GM10266 (cell line): Measurements from ENCODE around the gene XG.
A peak's percentile ranks its signal among the peaks of the same experiment; 100 is the strongest.
"Not testable (repeated sequence)": the region's sequence is repeated elsewhere in the genome, so short reads cannot be mapped to it uniquely, and the experiment has no call there.

Source experiments
- DNase-seq: peaks from one replicate; pipeline ENCODE4 v3.0.0; 2012; ENCODE audit errors: extremely low spot score
- TF ChIP-seq, protein P1 (sequence below): IDR thresholded peaks from 2 replicates; pipeline ENCODE4 v1.5.1; 2012; ENCODE audit warnings: mild to moderate bottlenecking, low read depth; ENCODE audit not compliant: control insufficient read depth, insufficient read depth; ENCODE audit errors: missing control alignments

XG gene

DNA sequence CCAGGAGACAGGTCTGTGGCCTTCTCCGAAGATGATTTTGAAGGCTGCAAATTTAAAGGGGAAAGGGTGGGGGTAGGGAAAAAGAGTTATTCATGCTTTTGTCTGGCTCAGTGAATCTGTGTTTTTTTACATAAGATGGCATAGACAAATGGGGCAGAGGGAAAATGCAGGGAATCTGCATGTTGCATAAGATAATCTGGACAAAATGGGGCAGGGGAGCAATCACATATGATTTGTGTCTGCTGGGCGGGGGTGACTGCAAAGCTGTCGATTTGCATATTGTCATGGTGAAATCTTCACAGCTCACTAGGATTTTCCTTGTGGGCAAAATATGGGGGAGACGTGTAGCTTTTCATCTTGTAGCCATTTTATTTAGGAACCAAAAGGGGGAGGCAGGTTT is 47.5 kb downstream of the XG start:
- DNase-seq: no peak
- TF ChIP-seq, protein P1, sequence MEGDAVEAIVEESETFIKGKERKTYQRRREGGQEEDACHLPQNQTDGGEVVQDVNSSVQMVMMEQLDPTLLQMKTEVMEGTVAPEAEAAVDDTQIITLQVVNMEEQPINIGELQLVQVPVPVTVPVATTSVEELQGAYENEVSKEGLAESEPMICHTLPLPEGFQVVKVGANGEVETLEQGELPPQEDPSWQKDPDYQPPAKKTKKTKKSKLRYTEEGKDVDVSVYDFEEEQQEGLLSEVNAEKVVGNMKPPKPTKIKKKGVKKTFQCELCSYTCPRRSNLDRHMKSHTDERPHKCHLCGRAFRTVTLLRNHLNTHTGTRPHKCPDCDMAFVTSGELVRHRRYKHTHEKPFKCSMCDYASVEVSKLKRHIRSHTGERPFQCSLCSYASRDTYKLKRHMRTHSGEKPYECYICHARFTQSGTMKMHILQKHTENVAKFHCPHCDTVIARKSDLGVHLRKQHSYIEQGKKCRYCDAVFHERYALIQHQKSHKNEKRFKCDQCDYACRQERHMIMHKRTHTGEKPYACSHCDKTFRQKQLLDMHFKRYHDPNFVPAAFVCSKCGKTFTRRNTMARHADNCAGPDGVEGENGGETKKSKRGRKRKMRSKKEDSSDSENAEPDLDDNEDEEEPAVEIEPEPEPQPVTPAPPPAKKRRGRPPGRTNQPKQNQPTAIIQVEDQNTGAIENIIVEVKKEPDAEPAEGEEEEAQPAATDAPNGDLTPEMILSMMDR: no peak

DNA sequence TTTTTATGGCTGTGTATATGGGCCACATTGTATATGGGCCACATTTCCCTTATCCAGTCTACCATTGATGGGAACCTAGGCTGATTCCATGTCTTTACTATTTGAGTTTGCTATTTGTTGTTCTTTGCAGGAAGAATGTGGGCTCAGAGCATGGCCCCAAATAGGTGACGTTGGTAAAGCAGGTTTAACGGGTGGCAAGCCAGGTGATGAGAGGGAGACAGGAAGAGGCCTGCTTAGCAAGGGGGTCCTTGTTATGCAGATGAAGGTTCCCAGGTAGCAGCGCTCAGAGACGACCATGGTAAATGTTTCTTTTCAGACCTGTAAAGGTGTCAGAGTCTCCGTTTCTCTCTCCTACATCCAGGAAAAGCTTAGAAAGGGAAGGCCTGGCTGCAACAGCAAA is 48.1 kb downstream of the XG start:
- not testable (repeated sequence) for DNase-seq

DNA sequence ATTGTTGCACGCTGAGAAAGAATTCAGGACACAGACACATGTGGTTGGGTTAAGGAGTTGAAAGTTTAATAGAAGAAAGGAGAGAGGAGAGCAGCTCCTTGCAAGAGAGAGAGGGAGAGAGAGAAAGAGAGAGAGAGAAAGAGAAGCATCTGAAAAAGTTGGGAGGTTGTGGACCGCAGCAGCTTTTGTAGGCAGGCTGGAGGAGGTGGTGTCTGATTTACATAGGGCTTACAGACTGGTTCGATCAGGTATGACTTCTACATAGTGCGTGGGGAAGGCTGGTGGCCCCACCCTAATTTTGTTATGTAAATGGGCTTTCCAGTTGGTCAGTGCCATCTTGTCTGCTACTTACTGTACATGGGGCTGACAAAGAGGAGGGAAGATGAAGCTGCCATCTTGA is 49.4 kb downstream of the XG start:
- no peak for DNase-seq
- TF ChIP-seq, protein P1: no peak

DNA sequence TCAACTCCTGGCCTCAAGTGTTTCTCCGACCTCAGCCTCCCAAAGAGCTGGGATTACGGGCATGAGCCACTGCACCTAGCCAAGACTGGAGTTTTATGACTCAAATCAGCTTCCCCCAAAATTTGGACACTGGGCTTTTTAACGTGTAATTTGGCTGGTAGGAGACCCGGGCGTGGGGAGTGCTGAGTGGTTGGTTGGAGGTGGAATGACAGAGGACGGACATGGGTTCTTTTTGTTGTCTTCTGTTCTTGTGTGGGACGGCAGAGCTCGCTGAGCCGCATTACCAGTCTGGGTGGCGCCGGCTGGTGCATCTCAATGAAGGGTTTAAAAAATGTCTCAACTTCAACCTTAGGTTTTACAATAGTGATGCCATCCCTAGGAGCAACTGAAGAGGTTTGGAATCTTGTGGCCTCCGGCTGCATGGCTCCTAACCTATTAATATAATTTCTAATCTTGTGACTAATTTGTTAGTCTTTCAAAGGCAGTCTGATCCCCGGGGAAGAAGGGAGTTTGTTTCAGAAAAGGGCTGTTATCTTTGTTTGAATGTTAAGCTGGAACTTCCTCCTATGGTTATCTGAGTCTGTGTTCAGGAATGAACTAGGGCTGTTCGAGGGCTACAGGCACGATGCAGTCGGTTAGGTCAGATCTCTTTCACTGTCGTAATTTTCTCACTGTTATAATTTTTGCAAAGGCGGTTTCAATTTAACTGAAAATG is 50.7 kb downstream of the XG start:
- not testable (repeated sequence) for DNase-seq

DNA sequence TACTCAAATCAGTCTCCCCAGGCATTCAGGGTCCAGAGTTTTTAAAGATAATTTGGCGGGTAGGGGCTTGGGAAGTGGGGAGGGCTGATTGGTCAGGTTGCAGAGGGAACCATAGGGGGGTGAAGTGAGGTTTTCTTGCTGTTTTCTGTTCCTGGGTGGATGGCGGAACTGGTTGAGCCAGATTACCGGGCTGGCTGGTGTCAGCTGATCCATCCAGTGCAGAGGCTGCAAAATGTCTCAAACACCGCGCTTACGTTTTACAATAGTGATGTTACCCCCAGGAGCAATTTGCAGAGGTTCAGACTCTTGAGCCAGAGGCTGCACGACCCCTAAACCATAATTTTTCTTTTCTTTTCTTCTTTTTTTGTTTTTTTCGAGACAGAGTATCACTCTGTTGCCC is 51.6 kb downstream of the XG start:
- DNase-seq: not testable (repeated sequence)

DNA sequence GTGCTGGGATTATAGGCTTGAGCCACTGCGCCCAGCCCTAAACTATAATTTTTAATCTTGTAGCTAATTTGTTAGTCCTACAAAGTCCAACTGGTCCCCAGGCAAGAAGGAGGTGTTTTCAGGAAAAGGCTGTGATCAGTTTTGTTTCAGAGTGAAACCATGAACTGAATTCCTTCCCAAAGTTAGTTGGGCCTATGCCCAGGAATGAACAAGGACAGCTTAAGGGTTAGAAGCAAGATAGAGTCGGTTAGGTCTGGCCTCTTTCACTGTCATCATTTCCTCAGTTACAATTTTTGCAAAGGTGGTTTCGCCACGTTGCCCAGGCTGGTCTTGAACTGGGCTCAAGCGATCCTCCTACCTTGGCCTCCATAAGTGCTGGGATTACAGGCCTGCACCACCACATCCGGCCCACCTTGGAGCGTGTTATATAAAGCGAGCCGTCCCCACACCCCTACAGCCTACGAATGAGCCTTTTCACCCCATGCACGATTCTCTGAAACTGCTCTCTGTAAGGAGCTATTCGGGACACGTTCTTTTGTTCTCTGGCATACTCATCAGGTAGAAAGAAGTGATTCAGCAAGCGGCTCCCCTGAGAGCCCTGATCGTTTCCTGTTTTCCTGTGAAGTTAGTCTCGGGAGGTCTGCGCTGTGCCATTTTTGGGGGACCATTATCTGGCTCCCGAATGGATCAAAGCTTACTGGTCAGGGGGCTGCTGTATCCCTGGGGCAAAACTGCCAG is 52.4 kb downstream of the XG start:
- not testable (repeated sequence) for DNase-seq

DNA sequence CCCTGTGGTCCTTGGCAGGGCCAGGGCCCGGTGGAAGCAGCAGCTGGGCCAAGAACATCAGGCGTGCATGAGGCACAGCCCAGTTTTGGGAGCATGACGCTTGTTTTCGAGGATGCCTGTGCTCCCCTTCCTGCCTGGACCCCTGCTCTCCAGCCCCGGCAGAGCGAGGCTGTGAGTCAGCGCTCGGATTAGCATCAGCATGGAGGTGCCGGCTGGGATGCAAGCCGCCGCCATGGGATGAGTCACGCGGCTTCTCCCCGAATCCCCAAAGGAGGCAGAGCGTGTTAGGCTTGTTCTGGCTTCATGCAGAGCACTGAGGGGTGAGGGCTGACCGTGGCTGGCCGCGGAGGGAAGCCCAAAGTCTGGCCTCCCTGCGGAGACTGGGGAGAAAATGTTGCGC is 53.0 kb downstream of the XG start:
- DNase-seq: not testable (repeated sequence)

DNA sequence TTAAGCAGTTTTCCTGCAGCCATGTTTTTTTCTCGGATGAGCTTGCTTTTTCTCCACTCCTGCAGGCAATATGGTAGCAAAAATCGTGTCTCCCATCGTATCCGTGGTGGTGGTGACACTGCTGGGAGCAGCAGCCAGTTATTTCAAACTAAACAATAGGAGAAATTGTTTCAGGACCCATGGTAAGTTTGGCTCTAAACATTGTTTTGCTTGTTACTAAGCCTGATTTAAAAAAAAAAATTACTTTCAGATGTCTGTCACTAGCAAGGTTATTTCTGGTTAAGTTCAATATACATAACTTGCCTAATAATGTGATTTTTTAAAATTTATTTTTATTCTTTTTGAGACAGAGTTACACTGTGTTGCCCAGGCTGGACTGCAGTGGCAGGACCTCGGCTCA is 59.4 kb downstream of the XG start:
- TF ChIP-seq, protein P1: no peak
- no peak for DNase-seq

DNA sequence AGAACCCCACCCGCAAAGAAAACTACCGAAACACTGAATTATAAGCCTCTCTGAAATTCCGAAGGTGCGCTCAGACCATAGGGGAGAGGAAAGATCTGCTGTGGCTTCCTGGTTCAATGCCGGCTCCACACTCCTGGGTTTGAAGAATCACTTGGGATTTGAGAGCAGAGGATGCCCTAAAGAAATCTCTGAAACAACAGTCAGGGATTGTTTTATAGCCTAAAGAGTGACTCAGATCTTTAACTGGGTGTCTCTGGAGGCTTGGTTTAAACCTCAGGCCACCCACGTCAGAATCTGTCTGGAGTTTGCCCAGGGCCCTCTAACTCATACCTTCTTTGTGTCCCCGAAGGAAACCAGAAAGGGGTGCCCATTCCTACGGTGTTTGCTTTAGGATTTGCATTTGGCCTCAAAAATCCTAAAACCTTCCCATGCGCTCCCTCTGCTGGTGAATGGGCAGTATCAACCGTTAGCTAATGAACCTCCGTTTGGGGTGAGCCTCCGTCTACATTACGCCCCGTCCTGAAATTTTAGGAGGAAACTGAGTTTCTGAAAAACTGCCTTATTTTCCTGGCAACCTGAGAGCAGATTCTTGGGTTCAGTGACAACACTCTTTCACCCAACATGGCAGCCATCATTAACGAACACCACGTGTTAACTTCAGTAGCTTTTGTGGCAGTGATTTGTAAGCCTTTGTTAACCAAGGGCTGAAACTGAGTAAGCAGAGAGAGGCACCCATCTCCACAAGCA is 60.5 kb downstream of the XG start:
- TF ChIP-seq, protein P1: peak; percentile 56
- DNase-seq: not testable (repeated sequence)

DNA sequence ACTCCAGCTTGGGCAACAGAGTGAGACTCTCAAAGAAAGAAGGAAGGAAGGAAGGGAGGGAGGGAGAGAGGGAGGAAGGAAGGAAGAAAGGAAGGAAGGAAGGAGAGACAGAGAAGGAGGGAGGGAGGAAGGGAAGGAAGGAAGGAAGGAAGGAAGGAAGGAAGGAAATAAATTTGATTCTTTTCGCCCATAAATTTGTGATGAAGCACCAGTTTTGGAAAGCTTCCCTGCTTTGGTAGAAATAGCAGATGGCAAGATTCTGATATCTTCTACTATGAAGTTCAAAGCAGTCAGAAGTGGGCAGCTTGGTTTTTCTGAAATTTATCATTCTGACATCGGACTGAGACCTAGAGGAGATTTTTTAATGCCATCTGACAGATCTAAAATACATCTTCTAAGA is 65.2 kb downstream of the XG start:
- no peak for DNase-seq
- TF ChIP-seq, protein P1: no peak
